ENCODE measurements around the gene MRAS. TPM values are rescaled to one million over a fixed set of nuclear protein-coding genes. Genes with fewer than 3 reads are reported as not detected.
A peak's percentile ranks its signal among the peaks of the same experiment; 100 is the strongest.

The MRAS gene
- total RNA-seq, 1 experiment from 2014 or later: 2.4 TPM

DNA sequence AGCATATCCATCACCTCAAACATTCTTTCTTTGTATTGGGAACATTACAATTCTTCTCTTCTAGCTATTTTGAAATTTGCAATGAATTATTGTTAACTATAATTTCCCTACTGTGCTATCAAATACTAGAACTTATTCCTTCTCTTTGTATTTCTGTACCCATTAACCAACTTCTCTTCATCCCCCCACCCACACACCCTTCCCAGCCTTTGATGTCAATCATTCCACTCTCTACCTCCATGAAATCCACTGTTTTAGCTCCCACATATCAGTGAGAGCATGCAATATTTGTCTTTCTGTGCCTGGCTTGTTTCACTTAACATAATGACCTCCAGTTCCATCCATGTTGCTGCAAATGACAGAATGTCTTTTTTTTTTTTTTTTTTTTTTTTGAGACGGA, 30.6 kb downstream of the MRAS start:
- no TSS peak for BruUV-seq (replicated peaks)
- Histone ChIP-seq H3K27ac (no peak overlapping the region), H3K36me3 (ENCODE audit: low read depth) (no peaks in the 10 kb centered on the region), H2AFZ (no peak overlapping the region), H3K4me2 (no peak overlapping the region), H3F3A (ENCODE audit: insufficient read depth, low read depth) (no peaks in the 10 kb centered on the region), H3K9me3 (ENCODE audit: insufficient read depth, low read depth) (no peaks in the 10 kb centered on the region), H3K79me2 (ENCODE audit: low read depth) (no peaks in the 10 kb centered on the region), H3K4me3 (no peak overlapping the region), H3K27me3 (ENCODE audit: insufficient read depth, low read depth) (no peaks in the 10 kb centered on the region), H4K20me1 (ENCODE audit: insufficient read depth) (no peaks in the 10 kb centered on the region), H3K9me2 (ENCODE audit: insufficient read depth) (no peaks in the 10 kb centered on the region), H3K4me1 (replicated peaks; ENCODE audit: insufficient read depth) (no peaks in the 10 kb centered on the region)
- ChIA-PET CTCF (interaction anchor here (0.7 kb wide), 1 partner anchor 120 kb away, joined by 10 read pairs; no protein-coding TSS in a partner anchor), POLR2A (ENCODE audit: unreplicated experiment) (no interaction called here)
- intact Hi-C loops (cut with micrococcal nuclease; ENCODE audit: unreplicated experiment): no loop called here
- TF ChIP-seq EZH2 (IDR thresholded peaks at IDR 0.05; ENCODE audit: low read depth): no peak
- TF ChIP-seq, protein P1, sequence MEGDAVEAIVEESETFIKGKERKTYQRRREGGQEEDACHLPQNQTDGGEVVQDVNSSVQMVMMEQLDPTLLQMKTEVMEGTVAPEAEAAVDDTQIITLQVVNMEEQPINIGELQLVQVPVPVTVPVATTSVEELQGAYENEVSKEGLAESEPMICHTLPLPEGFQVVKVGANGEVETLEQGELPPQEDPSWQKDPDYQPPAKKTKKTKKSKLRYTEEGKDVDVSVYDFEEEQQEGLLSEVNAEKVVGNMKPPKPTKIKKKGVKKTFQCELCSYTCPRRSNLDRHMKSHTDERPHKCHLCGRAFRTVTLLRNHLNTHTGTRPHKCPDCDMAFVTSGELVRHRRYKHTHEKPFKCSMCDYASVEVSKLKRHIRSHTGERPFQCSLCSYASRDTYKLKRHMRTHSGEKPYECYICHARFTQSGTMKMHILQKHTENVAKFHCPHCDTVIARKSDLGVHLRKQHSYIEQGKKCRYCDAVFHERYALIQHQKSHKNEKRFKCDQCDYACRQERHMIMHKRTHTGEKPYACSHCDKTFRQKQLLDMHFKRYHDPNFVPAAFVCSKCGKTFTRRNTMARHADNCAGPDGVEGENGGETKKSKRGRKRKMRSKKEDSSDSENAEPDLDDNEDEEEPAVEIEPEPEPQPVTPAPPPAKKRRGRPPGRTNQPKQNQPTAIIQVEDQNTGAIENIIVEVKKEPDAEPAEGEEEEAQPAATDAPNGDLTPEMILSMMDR (conservative IDR thresholded peaks at IDR 0.05): no peak
- DNase-seq: no peak

DNA sequence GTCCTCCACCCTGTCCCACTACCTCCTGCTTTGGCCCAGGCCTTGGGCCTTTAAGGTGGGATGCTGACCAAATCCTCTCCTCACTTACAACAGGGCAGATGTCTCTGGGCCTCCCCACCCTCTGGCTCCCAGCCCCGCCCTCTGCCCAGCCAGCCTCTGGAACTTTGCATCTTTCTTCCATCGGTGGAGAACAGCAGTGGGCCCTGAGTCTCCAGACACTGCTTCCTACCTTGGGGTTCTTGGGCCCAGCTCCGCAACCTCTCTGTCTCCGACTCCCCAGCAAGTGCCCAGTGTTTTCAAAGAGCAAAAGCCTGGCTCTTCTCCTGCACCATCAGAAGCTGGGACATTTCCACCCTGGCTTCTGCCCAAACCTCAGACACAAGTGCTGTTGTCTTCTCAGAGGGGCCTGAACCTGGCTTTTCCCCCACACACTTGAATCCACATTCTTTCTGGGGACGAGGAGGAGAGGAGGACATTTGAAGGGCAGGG, 33.1 kb downstream of the MRAS start:
- no peak overlapping the region for H3K4me3 ChIP-seq
- no peak overlapping the region for H2AFZ ChIP-seq
- H3K4me1 ChIP-seq (replicated peaks; ENCODE audit: insufficient read depth): no peaks in the 10 kb centered on the region
- TF ChIP-seq, protein P1 (conservative IDR thresholded peaks at IDR 0.05): no peak
- TF ChIP-seq EZH2 (IDR thresholded peaks at IDR 0.05; ENCODE audit: low read depth): no peak
- H3K4me2 ChIP-seq: no peak overlapping the region
- H4K20me1 ChIP-seq (ENCODE audit: insufficient read depth): no peaks in the 10 kb centered on the region
- BruUV-seq (replicated peaks): no TSS peak
- no peak overlapping the region for H3K27ac ChIP-seq
- H3F3A ChIP-seq (ENCODE audit: insufficient read depth, low read depth): no peaks in the 10 kb centered on the region
- H3K9me3 ChIP-seq (ENCODE audit: insufficient read depth, low read depth): no peaks in the 10 kb centered on the region
- H3K27me3 ChIP-seq (ENCODE audit: insufficient read depth, low read depth): no peaks in the 10 kb centered on the region
- no peaks in the 10 kb centered on the region for H3K36me3 ChIP-seq (ENCODE audit: low read depth)
- POLR2A ChIA-PET (ENCODE audit: unreplicated experiment): no interaction called here
- no peaks in the 10 kb centered on the region for H3K9me2 ChIP-seq (ENCODE audit: insufficient read depth)
- intact Hi-C loops (cut with micrococcal nuclease; ENCODE audit: unreplicated experiment): no loop called here
- DNase-seq: no peak
- CTCF ChIA-PET: no interaction called here
- H3K79me2 ChIP-seq (ENCODE audit: low read depth): no peaks in the 10 kb centered on the region

DNA sequence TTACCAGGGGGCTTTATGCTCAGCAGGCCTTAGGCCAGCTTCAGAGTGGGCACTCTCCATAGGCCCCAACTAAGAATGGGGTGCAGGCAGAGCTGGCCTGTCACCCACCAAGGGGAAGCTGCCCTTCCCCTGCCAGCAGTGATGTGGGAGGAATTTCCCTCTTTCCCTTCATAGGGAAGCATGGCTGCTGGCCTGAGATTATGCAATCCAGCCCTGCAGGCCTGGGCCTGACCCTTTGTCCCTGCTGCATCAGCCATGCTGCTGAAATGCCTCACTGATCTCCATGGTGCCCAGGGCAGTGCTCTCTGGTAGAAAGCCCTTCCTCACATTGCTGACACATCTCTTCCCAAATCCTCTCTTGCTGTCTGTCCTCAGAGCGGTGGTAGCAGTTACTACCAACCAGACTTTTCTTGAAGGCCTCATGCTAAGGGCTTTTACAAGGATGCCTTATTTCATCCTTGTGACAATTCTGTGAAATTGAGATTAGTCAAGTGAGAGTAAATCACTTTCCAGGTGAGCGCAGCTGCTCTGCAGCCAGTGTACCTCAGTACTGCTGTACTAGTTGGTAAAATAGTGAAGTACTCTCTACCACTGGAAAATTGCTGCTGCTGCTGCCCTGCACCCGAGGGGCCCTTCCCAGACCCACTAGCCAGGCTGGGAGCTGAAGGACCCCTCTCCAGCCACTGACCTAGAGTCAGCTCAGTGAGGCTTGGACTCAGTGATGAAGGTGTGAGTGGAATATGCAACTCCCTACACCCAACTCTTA, 33.8 kb downstream of the MRAS start:
- Histone ChIP-seq H2AFZ (no peak overlapping the region), H3F3A (ENCODE audit: insufficient read depth, low read depth) (no peaks in the 10 kb centered on the region), H3K36me3 (ENCODE audit: low read depth) (no peaks in the 10 kb centered on the region), H3K4me2 (no peak overlapping the region), H3K9me2 (ENCODE audit: insufficient read depth) (no peaks in the 10 kb centered on the region), H3K4me1 (replicated peaks; ENCODE audit: insufficient read depth) (no peaks in the 10 kb centered on the region), H3K9me3 (ENCODE audit: insufficient read depth, low read depth) (no peaks in the 10 kb centered on the region), H3K27ac (no peak overlapping the region), H4K20me1 (ENCODE audit: insufficient read depth) (no peaks in the 10 kb centered on the region), H3K79me2 (ENCODE audit: low read depth) (no peaks in the 10 kb centered on the region), H3K27me3 (ENCODE audit: insufficient read depth, low read depth) (no peaks in the 10 kb centered on the region), H3K4me3 (no peak overlapping the region)
- intact Hi-C loops (cut with micrococcal nuclease; ENCODE audit: unreplicated experiment): no loop called here
- CTCF ChIA-PET: no interaction called here
- peak in 1 of 2 experiments; percentile 32 for DNase-seq
- POLR2A ChIA-PET (ENCODE audit: unreplicated experiment): no interaction called here
- TF ChIP-seq EZH2 (IDR thresholded peaks at IDR 0.05; ENCODE audit: low read depth): no peak
- TF ChIP-seq, protein P1 (conservative IDR thresholded peaks at IDR 0.05): no peak
- BruUV-seq (replicated peaks): no TSS peak
